ENCODE measurements around the gene VCAN. TPM values are rescaled to one million over a fixed set of nuclear protein-coding genes. Genes with fewer than 3 reads are reported as not detected.

Gene VCAN
- total RNA-seq, 4 donors from 2014 or later, result 26.8 to 148 (median 65.8) TPM

GRCh38 chr5:83513081-83513480 is 41.5 kb downstream of the VCAN start:
- H3K27ac ChIP-seq, result no peak overlapping the region
- no peaks in the 10 kb centered on the region for H3K27me3 ChIP-seq
- TF ChIP-seq EP300 (IDR thresholded peaks at IDR 0.05) (no peak), POLR2AphosphoS5 (IDR thresholded peaks at IDR 0.05) (no peak), CTCF (IDR thresholded peaks at IDR 0.05) (no peak), POLR2A (IDR thresholded peaks at IDR 0.05) (no peak)
- H3K36me3 ChIP-seq, result no peaks in the 10 kb centered on the region
- WGBS, 2 donors (ENCODE audit: low coverage in 1 of 2), result 23 to 67% methylated on average over 1 of the region's 1 CpG
- no peak overlapping the region for H3K4me3 ChIP-seq
- no peaks in the 10 kb centered on the region for H3K9me3 ChIP-seq
- peaks cover 0 to 11% (median 0%) of the 10 kb centered on the region in 3 donors for H3K4me1 ChIP-seq
- no peak for ATAC-seq

GRCh38 chr5:83513491-83513890 is 41.9 kb downstream of the VCAN start:
- Histone ChIP-seq H3K36me3 (no peaks in the 10 kb centered on the region), H3K4me3 (no peak overlapping the region), H3K4me1 (peaks cover 0 to 11% (median 0%) of the 10 kb centered on the region in 3 donors), H3K27ac (no peak overlapping the region), H3K27me3 (no peaks in the 10 kb centered on the region), H3K9me3 (no peaks in the 10 kb centered on the region)
- WGBS, 2 donors (ENCODE audit: low coverage in 1 of 2), result 67 to 77% methylated on average over 3 of the region's 3 CpGs
- ATAC-seq, result no peak
- TF ChIP-seq EP300 (IDR thresholded peaks at IDR 0.05) (no peak), POLR2AphosphoS5 (IDR thresholded peaks at IDR 0.05) (no peak), CTCF (IDR thresholded peaks at IDR 0.05) (no peak), POLR2A (IDR thresholded peaks at IDR 0.05) (no peak)

- Histone ChIP-seq H3K4me1 (peaks cover 0 to 11% (median 0%) of the 10 kb centered on the region in 3 donors), H3K27ac (no peak overlapping the region), H3K36me3 (no peaks in the 10 kb centered on the region), H3K4me3 (no peak overlapping the region), H3K27me3 (no peaks in the 10 kb centered on the region), H3K9me3 (no peaks in the 10 kb centered on the region)
- ATAC-seq, result no peak
- 36 to 45% methylated on average over 2 of the region's 2 CpGs for WGBS, 2 donors (ENCODE audit: low coverage in 1 of 2)
- TF ChIP-seq CTCF (IDR thresholded peaks at IDR 0.05) (no peak), POLR2AphosphoS5 (IDR thresholded peaks at IDR 0.05) (no peak), POLR2A (IDR thresholded peaks at IDR 0.05) (no peak)
These were observed 44.8 kb downstream of the VCAN start for GRCh38 chr5:83516377-83516776.

- peaks cover 0 to 11% (median 0%) of the 10 kb centered on the region in 3 donors for H3K4me1 ChIP-seq
- TF ChIP-seq EP300 (IDR thresholded peaks at IDR 0.05) (no peak), POLR2A (IDR thresholded peaks at IDR 0.05) (no peak), CTCF (IDR thresholded peaks at IDR 0.05) (no peak)
These were observed 45.6 kb downstream of the VCAN start for GRCh38 chr5:83517072-83517687.

GRCh38 chr5:83517688-83518085 is 46.1 kb downstream of the VCAN start:
- 70 to 100% methylated on average over 1 of the region's 1 CpG for WGBS, 2 donors (ENCODE audit: low coverage in 1 of 2)
- peaks cover 0 to 11% (median 0%) of the 10 kb centered on the region in 3 donors for H3K4me1 ChIP-seq
- no peak for ATAC-seq
- no peaks in the 10 kb centered on the region for H3K27me3 ChIP-seq
- H3K27ac ChIP-seq, result no peak overlapping the region
- H3K9me3 ChIP-seq, result no peaks in the 10 kb centered on the region
- TF ChIP-seq POLR2A (IDR thresholded peaks at IDR 0.05), result no peak
- TF ChIP-seq EP300 (IDR thresholded peaks at IDR 0.05), result no peak
- TF ChIP-seq CTCF (IDR thresholded peaks at IDR 0.05), result no peak
- TF ChIP-seq POLR2AphosphoS5 (IDR thresholded peaks at IDR 0.05), result no peak
- no peaks in the 10 kb centered on the region for H3K36me3 ChIP-seq
- H3K4me3 ChIP-seq, result no peak overlapping the region

More at GRCh38 chr5:83517072-83517687, 45.6 kb downstream of the VCAN start:
- ATAC-seq, result no peak
- Histone ChIP-seq H3K27me3 (no peaks in the 10 kb centered on the region), H3K4me3 (no peak overlapping the region), H3K9me3 (no peaks in the 10 kb centered on the region), H3K27ac (no peak overlapping the region), H3K36me3 (no peaks in the 10 kb centered on the region)
- WGBS, 2 donors (ENCODE audit: low coverage in 1 of 2), result 57 to 62% methylated on average over 1 of the region's 1 CpG
